Measurements from ENCODE around the gene SEMA4C. TPM values are rescaled to one million over a fixed set of nuclear protein-coding genes. Genes with fewer than 3 reads are reported as not detected.
"Not testable (repeated sequence)": the region's sequence is repeated elsewhere in the genome, so short reads cannot be mapped to it uniquely, and the experiment has no call there.

The SEMA4C gene
- total and polyA plus RNA-seq, 2 of the 4 experiments (the other 2 are of a cell fraction), result 15.8 to 24.3 TPM

DNA sequence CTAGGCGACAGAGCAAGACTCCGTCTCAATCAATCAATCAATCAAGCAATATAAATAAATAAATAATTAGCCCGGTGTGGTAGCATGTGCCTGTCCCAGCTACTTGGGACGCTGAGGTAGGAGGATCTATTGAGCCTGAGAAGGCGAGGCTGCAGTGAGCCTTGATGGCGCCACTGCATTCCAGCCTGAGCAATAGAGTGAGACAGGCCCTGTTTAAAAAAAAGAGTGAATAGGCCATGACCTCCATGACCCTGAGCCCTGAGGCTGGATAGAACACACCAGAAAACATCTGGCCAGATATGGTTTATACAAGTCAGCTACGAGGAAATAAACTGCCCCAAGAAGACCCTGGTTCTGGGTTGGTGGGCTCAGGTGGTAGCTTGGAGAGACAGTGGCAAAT lies 20.4 kb upstream of the SEMA4C start (continued):
- TF ChIP-seq RAD21 (IDR thresholded peaks at IDR 0.05; ENCODE audit: low read length), result no peak

DNA sequence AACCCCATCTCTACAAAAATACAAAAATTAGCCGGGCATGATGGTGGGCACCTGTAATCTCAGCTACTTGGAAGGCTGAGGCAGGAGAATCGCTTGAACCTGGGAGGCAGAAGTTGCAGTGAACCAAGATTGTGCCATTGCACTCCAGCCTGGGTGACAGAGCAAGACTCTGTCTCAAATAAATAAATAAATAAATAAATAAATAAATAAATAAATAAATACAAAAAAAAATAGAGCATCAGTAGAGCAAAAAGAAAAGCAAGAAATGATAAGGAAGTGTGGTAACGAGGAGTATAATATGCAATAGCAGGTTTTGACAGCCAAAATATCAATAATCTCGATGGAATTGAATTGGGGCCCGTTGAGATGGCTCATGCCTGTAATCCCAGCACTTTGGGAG lies 19.6 kb upstream of the SEMA4C start:
- no CpG with 5 or more reads among the region's 5 CpGs for WGBS, 2 experiments (ENCODE audit: extremely low coverage in 2 of 2, insufficient read length in 1 of 2)
- H3K36me3 ChIP-seq (ENCODE audit: control insufficient read depth, insufficient read depth, low read length); H3K4ac ChIP-seq (ENCODE audit: low read depth, low read length); H2AFZ ChIP-seq (replicated peaks; ENCODE audit: low read length, poor library complexity); H2BK120ac ChIP-seq (ENCODE audit: low read depth, low read length); H3K9ac ChIP-seq (ENCODE audit: low read depth, low read length); dilution Hi-C loops (cut with HindIII; ENCODE audit: low sequenced_read_pairs, unreplicated experiment); H2BK15ac ChIP-seq (ENCODE audit: low read depth, low read length); ATAC-seq (ENCODE audit: low read depth); H2AK9ac ChIP-seq (replicated peaks; ENCODE audit: low read depth, low read length, poor library complexity); H3K18ac ChIP-seq (ENCODE audit: low read depth, low read length); DNase-seq; H3K56ac ChIP-seq (ENCODE audit: extremely low read depth, insufficient read depth, low read length); H4K8ac ChIP-seq (ENCODE audit: low read depth in 2 of 2, low read length in 2 of 2); CTCF ChIA-PET; H3K79me1 ChIP-seq (ENCODE audit: low read depth in 1 of 2, low read length in 2 of 2); H3K9me3 ChIP-seq (ENCODE audit: control insufficient read depth, insufficient read depth, low read length); H3K23ac ChIP-seq (ENCODE audit: low read depth, low read length); intact Hi-C loops (cut with micrococcal nuclease); H3K4me2 ChIP-seq (ENCODE audit: low read depth, low read length); H2BK5ac ChIP-seq (ENCODE audit: low read depth, low read length, poor library complexity, severe bottlenecking); POLR2A ChIA-PET (ENCODE audit: unreplicated experiment); H4K91ac ChIP-seq (ENCODE audit: insufficient read depth, low read depth, low read length); H4K5ac ChIP-seq (ENCODE audit: low read depth, low read length); H3K14ac ChIP-seq (replicated peaks; ENCODE audit: low read depth, low read length); H3K27me3 ChIP-seq (ENCODE audit: control insufficient read depth, insufficient read depth, low read length); BruUV-seq (replicated peaks); H3K4me3 ChIP-seq (ENCODE audit: insufficient read depth, low read depth, low read length); H3K27ac ChIP-seq (ENCODE audit: insufficient read depth, low read length); in situ Hi-C loops (cut with MboI; ENCODE audit: low sequenced_read_pairs); H4K20me1 ChIP-seq (ENCODE audit: insufficient read depth, low read length); H2BK20ac ChIP-seq (ENCODE audit: low read depth, low read length); H2AK5ac ChIP-seq (ENCODE audit: low read depth, low read length): not testable (repeated sequence)
- Histone ChIP-seq H3K9me1 (ENCODE audit: insufficient read depth, low read length) (peaks cover 13% of the 10 kb centered on the region), H3K4me1 (ENCODE audit: control insufficient read depth, insufficient read depth, low read length) (peaks cover 14% of the 10 kb centered on the region)
